Middle frontal gyrus (tissue), 1 donor: Measurements from ENCODE around the gene SBF2.
"Not testable (repeated sequence)": the region's sequence is repeated elsewhere in the genome, so short reads cannot be mapped to it uniquely, and the experiment has no call there.

Experiments used
- DNase-seq: peaks from one replicate; pipeline ENCODE4 v3.0.0-alpha.2; 2015; ENCODE audit warnings: low spot score; ENCODE audit errors: extremely low spot score

The SBF2 gene

GRCh38 chr11:10204021-10204420 lies 90.0 kb downstream of the SBF2 start:
- no peak for DNase-seq

GRCh38 chr11:10201343-10201742 lies 92.7 kb downstream of the SBF2 start:
- DNase-seq, result no peak

GRCh38 chr11:10197091-10197490 lies 96.9 kb downstream of the SBF2 start:
- DNase-seq, result no peak

- DNase-seq, result no peak
Measured at GRCh38 chr11:10192036-10192435, 102.0 kb downstream of the SBF2 start.

GRCh38 chr11:10181811-10182210 lies 112.2 kb downstream of the SBF2 start:
- no peak for DNase-seq

- no peak for DNase-seq
Measured at GRCh38 chr11:10164621-10165020, 129.4 kb downstream of the SBF2 start.

- DNase-seq, result no peak
Measured at GRCh38 chr11:10162222-10162621, 131.8 kb downstream of the SBF2 start.

GRCh38 chr11:10160350-10160749 lies 133.7 kb downstream of the SBF2 start:
- no peak for DNase-seq

- DNase-seq, result no peak
Measured at GRCh38 chr11:10158461-10158860, 135.6 kb downstream of the SBF2 start.

- no peak for DNase-seq
Measured at GRCh38 chr11:10155793-10156490, 138.1 kb downstream of the SBF2 start.

- no peak for DNase-seq
Measured at GRCh38 chr11:10150800-10151199, 143.2 kb downstream of the SBF2 start.

- DNase-seq, result no peak
Measured at GRCh38 chr11:10149553-10149952, 144.5 kb downstream of the SBF2 start.

GRCh38 chr11:10147195-10147594 lies 146.8 kb downstream of the SBF2 start:
- no peak for DNase-seq

- no peak for DNase-seq
Measured at GRCh38 chr11:10144954-10145353, 149.1 kb downstream of the SBF2 start.

- no peak for DNase-seq
Measured at GRCh38 chr11:10139656-10140055, 154.4 kb downstream of the SBF2 start.

GRCh38 chr11:10139143-10139542 lies 154.9 kb downstream of the SBF2 start:
- no peak for DNase-seq

- no peak for DNase-seq
Measured at GRCh38 chr11:10134975-10135481, 159.0 kb downstream of the SBF2 start.

GRCh38 chr11:10134226-10134625 lies 159.8 kb downstream of the SBF2 start:
- not testable (repeated sequence) for DNase-seq

GRCh38 chr11:10133251-10133650 lies 160.8 kb downstream of the SBF2 start:
- not testable (repeated sequence) for DNase-seq

- DNase-seq, result no peak
Measured at GRCh38 chr11:10130875-10131274, 163.1 kb downstream of the SBF2 start.

GRCh38 chr11:10129184-10129583 lies 164.8 kb downstream of the SBF2 start:
- not testable (repeated sequence) for DNase-seq

- no peak for DNase-seq
Measured at GRCh38 chr11:10125522-10126133, 168.4 kb downstream of the SBF2 start.
